GM18517 (cell line): ENCODE results near the gene DPH6.
"Not testable (repeated sequence)": the region's sequence is repeated elsewhere in the genome, so short reads cannot be mapped to it uniquely, and the experiment has no call there.

Experiments used
- ATAC-seq: cut with Tn5 transposase; IDR thresholded peaks from one replicate; pipeline ENCODE4 v1.9.1; 2021; ENCODE audit warnings: mild to moderate bottlenecking, moderate library complexity; ENCODE audit not compliant: unreplicated experiment

The DPH6 gene

GRCh38 chr15:35441279-35441678 is 104.7 kb downstream of the DPH6 start:
- ATAC-seq, result not testable (repeated sequence)

- no peak for ATAC-seq
Measured at GRCh38 chr15:35440265-35440664, 105.7 kb downstream of the DPH6 start.

GRCh38 chr15:35439291-35439690 is 106.7 kb downstream of the DPH6 start:
- no peak for ATAC-seq

DNA sequence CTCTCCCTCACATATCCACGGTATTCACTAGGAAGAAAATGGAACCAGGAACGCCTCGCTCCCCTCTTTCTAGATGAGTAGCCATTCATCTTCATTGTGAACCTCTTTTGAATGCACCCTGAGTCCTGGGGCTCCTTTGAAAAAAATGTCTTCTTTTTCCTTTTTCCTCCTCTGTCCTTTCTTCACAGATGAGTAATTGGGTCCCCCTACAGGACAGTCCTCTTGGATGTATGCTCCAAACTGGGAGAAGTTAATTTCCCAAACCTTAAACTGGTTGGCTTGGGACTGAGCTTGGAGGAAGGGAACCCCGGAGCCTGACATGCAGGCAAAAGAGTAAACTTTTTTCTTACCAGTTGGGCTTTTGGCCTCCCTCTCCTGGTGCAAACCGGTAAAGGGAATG is 108.8 kb downstream of the DPH6 start:
- no peak for ATAC-seq

- no peak for ATAC-seq
Measured at GRCh38 chr15:35436422-35436821, 109.5 kb downstream of the DPH6 start.

- no peak for ATAC-seq
Measured at GRCh38 chr15:35431281-35431680, 114.7 kb downstream of the DPH6 start.

- ATAC-seq, result no peak
Measured at GRCh38 chr15:35430301-35430700, 115.7 kb downstream of the DPH6 start.

DNA sequence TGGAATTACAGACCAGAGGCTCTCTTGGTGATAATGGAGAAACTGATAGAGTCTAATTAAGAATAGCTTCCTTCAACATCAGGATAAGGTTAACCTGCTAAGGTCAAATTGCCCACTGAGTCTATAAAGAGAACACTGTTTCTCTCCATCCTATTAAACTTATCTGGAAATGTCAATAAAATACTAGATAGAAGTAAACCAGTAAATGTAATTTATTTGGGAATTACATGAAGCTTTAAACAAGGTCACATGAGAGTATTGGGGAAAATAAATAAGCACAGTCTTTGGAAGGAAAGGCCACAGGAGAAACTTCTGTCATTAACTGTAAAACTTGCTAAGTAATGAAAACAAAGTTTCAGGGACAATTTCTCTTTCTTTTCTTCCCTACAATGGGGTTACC is 118.5 kb downstream of the DPH6 start:
- ATAC-seq, result no peak

DNA sequence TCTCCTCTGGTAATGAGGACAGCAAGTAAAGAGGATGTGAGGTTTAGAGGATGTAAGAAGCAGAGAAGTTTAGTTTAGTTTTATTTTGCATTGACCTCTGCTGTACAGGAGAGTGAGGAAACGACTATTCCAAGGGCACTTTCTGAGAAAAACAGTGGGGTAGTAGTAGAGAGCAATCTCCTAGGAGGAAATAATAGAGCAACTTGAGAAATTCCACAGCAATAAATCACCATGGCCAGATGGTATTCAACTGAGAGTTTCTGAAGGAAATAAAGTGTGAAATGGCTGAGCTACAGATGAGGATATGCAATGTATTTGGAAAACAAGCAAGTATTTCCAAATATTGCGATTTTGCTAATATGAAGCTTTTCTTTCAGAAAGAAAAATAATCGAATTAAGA is 118.9 kb downstream of the DPH6 start:
- ATAC-seq, result no peak

DNA sequence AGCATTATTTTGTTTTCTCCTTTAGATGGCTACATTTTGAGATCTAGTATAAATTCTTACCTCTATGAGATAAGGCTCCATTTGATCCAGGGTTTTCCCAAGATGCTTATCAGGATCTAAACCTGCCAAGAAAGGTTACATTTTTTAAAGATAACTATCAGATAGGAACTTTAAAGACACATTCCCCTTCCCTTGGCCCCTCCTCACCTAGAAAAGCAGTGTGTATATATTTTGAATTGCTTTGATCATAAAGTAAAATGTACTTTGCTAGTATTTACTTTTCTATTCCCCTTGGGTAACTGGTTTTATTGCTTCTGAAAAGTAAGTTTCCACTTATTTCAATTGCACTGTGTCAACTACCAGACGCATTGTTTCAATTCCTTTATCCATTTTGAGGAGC is 135.2 kb downstream of the DPH6 start:
- no peak for ATAC-seq

DNA sequence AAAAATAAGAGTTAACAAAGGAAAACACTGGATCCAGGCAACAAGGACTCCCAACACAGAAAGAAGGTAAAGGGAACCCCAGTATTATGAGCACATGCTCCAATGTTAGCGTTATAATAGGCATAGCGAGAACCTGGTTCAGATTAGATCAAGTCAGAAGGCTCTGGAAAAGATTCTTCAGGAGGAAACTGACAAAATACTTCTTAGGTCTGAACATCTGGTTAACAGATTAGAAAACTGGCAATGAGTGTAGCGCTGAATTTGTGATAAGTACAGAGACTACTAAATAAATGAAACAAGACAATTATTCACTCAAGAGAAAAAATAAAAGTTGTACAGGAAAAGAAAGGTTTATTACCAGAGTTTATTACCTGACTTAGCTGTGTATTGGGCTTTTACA is 146.1 kb downstream of the DPH6 start:
- no peak for ATAC-seq

- no peak for ATAC-seq
Measured at GRCh38 chr15:35397027-35397426, 148.9 kb downstream of the DPH6 start.

DNA sequence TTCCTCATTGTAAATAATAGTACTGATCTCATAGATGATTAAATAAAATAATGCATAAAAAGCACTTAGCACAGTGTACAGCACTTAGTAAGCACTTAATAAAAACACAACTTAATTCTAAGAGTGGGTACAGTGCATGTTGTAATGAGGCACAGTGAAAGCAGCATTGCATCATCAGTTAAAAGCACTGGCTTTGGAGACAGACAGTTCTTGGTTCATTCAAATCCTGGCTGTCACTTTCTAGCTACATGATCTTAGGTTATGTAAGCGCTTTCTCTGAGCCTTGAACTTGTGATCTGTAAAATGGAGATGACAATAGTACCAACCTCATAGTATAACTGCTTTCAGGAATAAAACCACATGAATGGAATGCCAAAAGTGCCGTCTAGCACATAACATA is 151.5 kb downstream of the DPH6 start:
- no peak for ATAC-seq

GRCh38 chr15:35393398-35393797 is 152.6 kb downstream of the DPH6 start:
- ATAC-seq, result no peak

GRCh38 chr15:35391408-35391984 is 154.5 kb downstream of the DPH6 start:
- not testable (repeated sequence) for ATAC-seq

DNA sequence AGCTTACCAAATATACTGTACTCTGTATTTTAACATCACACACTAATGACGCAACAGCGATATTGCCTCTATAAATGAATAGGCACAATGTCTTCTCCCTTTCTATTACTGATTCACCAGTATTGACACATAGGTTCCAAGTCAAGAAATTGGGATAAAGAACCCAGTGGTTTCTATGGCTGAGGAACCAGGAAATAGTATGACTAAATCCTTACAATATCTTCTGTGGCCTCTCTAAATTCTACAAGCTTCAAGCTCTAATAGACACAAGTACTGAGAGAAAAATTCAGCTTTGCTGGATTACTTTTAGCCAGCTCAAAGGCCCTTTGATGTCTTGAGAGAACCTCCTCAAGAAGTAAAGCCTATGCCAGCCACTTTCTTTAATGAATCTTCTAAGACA is 162.5 kb downstream of the DPH6 start:
- ATAC-seq, result no peak

DNA sequence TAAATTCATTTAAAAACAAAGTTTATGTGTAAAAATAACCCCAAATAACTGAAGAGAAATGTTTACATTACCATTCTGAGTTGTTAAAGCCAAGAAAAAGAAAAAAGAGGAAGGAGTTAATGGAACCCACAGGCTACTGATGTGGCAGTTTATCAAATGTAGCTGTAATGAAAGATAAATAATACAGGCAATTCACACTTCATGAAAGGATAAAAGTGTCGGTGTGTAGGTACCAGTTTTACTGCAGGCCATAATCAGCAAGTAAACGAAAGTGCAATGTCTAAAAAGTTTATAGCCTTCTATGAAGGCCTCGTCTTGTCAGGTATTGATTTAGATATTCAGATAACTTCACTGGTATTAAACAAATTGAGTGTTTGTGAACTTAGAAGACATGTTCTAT is 164.6 kb downstream of the DPH6 start:
- no peak for ATAC-seq

GRCh38 chr15:35379972-35380371 is 166.0 kb downstream of the DPH6 start:
- ATAC-seq, result no peak

DNA sequence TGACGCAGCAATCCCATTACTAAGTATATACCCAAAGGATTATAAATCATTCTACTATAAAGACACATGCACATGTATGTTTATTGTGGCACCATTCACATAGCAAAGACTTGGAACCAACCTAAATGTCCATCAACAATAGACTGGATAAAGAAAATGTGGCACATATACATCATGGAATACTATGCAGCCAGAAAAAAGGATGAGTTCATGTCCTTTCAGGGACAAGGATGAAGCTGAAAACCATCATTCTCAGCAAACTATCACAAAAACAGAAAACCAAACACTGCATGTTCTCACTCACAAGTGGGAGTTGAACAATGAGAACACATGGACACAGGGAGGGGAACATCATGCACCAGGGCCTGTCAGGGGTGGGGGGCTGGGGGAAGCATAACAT is 167.5 kb downstream of the DPH6 start:
- ATAC-seq, result not testable (repeated sequence)

DNA sequence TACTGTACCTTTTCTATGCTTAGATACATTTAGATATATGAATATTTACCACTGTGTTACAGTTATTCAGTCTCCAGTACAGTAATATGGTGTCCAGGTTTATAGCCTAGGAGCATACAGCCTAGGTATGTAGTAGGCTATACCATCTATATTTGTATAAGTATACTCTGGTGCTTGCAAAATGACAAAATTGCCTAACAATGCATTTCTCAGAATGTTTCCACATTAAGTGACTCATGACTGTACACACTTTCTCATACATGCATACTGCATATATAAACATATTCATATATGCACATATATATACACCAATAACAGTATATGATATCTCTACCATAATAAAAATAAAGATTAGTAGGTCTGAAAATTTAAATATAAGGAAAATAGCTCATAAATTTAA is 169.3 kb downstream of the DPH6 start:
- no peak for ATAC-seq

- ATAC-seq, result no peak
Measured at GRCh38 chr15:35374661-35375060, 171.3 kb downstream of the DPH6 start.

GRCh38 chr15:35362195-35362829 is 183.7 kb downstream of the DPH6 start:
- ATAC-seq, result no peak

DNA sequence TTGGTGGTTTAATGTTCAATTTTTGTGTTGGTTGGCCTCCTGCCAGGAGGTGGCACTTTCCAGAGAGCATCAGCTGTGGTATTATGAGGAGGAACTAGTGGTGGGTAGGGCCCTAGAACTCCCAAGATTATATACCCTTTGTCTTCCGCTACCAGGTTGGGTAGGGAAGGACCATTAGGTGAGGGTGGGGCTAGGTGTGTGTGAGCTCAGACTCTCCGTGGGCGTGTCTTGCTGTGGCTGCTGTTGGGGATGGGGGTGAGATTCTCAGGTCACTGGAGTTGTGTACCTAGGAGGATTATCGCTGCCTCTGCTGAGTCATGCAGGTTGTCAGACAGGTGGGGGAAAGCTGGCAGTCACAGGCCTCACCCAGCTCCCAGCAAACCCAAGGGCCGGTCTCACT is 187.1 kb downstream of the DPH6 start:
- no peak for ATAC-seq
